Psoas muscle (tissue), 8 donors: ENCODE measurements around the gene MICOS13. TPM values are rescaled to one million over a fixed set of nuclear protein-coding genes. Genes with fewer than 3 reads are reported as not detected.
"Not testable (repeated sequence)": the region's sequence is repeated elsewhere in the genome, so short reads cannot be mapped to it uniquely, and the experiment has no call there.

Experiments used
- ATAC-seq, 4 donors: fragments of 200-7000 bp; cut with Tn5 transposase; one replicate each; pipeline ENCODE4 v1.9.1; 2020; ENCODE audit warnings: moderate library complexity in 3 of 4, mild to moderate bottlenecking in 2 of 4
- DNase-seq, 2 donors: peaks; one replicate each; pipeline ENCODE4 v3.0.0-alpha.2; 2020
- H3K27ac ChIP-seq: fragments of 200-600 bp; one replicate; pipeline ENCODE4 v1.8.0; 2022
- H3K27me3 ChIP-seq, 3 donors: fragments of 200-600 bp in 1 of 3; one replicate each; pipeline versions ENCODE4 v1.6.1 to v1.8.0; 2013 to 2022; ENCODE audit warnings: low read length in 2 of 3, mild to moderate bottlenecking in 2 of 3, moderate library complexity in 1 of 3; ENCODE audit not compliant: insufficient read depth in 3 of 3
- H3K36me3 ChIP-seq, 2 donors: fragments of 200-600 bp in 1 of 2; one replicate each; pipeline versions ENCODE4 v1.6.1 to v1.8.0; 2013 to 2022; ENCODE audit warnings: low read depth in 1 of 2, mild to moderate bottlenecking in 1 of 2, moderate library complexity in 1 of 2; ENCODE audit not compliant: insufficient read depth in 1 of 2
- H3K4me1 ChIP-seq: fragments of 200-600 bp; one replicate; pipeline ENCODE4 v1.8.0; 2022
- H3K4me3 ChIP-seq: fragments of 200-600 bp; one replicate; pipeline ENCODE4 v1.8.0; 2022; ENCODE audit warnings: mild to moderate bottlenecking
- H3K9me3 ChIP-seq: fragments of 200-600 bp; one replicate; pipeline ENCODE4 v1.8.0; 2022
- CTCF ChIP-seq: fragments of 200-600 bp; IDR thresholded peaks from one replicate; pipeline ENCODE4 v1.8.0; 2022; ENCODE audit warnings: antibody characterized with exemption
- WGBS, 3 donors: extraction: QIAGEN DNeasy Blood & Tissue Kit; methylation state at CpG; one replicate each; pipeline versions ENCODE4 v1.1.6 to v1.1.7; 2013; 5-methylcytosine and 5-hydroxymethylcytosine counted together
- intact Hi-C, 2 donors: fragments of 100-400 bp; cut with DNase I; formaldehyde crosslinking; loops; one replicate each; pipeline versions ENCODE4 v1.11.0 to v1.14.2; 2022
- polyA plus RNA-seq, 3 donors: library from polyadenylated mRNA; stranded (reverse); fragments of 200-250 nt; gene quantifications; one replicate each; pipeline ENCODE4 v1.2.3, GENCODE V29; 2013
- total RNA-seq, 4 donors: library from RNA; stranded (reverse); fragmentation: NEBNext Ultra II Directional in 2 of 4; extraction: Animal tissue kit (Norgen Biotek cat#: 25700) in 2 of 4; gene quantifications; one replicate each; pipeline versions ENCODE4 v1.2.1 to v1.2.4, GENCODE V29; 2021 to 2023
- donor health status: healthy with polysubstance abuse.
- donor health status: DM: no; HTN: no; CAD: no; lungs with moderate emphysema.
- donor health status: Bipolar disorder and iron deficiency.
- donor health status: healthy.
- donor health status: DM: yes; HTN: yes; CAD: no.
- donor health status: DM: no; HTN: no; CAD: no.
- donor health status: DM: no; HTN: no; CAD: no.
- donor health status: DM: yes; HTN: yes; CAD: no.

MICOS13 gene
- total and polyA plus RNA-seq, 7 donors = 103 to 245 (median 133) TPM

DNA sequence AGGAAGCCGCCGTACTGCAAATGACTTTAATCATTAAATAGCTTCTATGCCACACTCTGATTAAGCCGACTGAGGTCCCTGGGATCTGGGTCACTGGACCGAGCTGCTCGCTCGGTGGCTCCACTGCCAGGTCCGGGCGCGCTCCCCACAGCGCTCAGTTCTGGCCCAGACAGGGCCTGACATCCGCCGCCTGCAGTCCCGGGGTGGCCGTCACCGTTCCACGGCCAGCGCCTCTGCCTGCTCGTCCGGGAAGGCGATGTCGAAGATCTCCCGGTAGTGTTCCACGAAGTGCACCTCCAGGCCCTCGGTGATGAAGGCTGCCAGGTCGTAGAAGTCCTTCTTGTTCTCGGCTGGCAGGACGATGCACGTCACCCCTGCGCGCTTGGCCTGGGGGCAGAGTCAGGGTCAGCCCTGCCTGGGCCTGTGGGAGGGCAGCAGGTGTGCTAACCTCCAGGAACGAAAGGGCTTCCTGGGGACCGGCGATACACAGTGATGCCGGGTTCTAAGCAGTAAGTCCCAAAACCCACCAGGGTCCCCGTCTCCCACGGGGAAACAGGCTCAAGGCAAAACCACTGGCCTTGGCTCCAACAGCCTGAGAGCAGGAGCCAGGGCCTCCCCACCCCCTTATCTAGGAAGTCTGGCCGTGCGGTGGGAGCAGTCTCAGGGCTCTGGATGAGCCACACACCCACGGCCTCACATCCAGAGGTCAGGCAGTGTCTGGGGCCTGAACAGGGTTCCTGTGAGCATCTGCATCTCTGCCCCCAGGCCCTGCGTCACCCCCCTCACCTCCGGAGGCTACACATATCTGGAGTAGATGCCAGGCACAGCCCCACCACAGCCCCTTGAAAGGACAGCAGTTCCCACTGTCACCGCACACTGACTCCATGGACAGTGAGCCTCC is 11.8 kb upstream of the MICOS13 start:
- no peak for DNase-seq
- 52 to 67% (median 59%) methylated on average over 40 to 42 of the region's 42 CpGs for WGBS, 3 donors

DNA sequence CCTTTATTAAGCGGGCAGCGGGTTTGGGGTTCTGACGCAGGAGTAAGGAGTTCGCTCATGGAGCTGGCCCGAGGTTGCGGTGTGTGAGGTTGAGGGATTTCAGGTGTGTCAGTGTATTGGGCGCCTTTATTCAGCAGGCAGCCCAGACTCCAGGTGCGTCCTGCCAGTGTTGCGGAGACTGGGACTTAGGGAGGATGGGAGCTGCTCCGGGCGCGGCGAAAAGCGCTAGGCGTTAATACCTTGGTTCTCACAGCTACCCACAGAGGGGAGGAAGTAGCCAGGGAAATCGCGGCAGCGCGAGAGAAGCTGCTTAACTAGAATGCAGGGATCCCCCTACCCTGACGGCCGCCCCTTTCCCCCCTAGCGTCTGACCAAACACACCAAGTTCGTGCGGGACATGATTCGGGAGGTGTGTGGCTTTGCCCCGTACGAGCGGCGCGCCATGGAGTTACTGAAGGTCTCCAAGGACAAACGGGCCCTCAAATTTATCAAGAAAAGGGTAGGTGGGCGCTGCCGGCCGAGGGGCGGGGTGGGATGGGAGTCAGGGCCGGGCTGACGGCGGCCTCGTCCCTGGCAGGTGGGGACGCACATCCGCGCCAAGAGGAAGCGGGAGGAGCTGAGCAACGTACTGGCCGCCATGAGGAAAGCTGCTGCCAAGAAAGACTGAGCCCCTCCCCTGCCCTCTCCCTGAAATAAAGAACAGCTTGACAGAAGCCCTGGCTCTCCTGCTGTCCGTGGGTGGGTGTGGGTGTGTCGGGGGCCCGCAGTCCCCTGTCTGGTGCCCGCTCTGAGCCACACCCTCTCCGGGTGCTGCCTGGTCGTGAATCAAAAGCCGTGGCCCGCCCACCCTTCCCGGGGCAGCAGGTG is 10.9 kb upstream of the MICOS13 start:
- peak in 1 of 4 donors; percentile 20 for ATAC-seq

More for the DNA sequence above, 11.8 kb upstream of the MICOS13 start:
- H3K4me1 ChIP-seq = peaks cover 11% of the 10 kb centered on the region
- no peak for TF ChIP-seq CTCF
- H3K4me3 ChIP-seq = peak overlapping the region; percentile 97
- H3K36me3 ChIP-seq = peaks cover 10 to 55% of the 10 kb centered on the region in 2 donors
- no peaks in the 10 kb centered on the region for H3K27me3 ChIP-seq
- ATAC-seq = no peak
- intact Hi-C loops = loop anchor here in 1 of 2 donors (2.0 kb wide), 1 partner anchor 27 kb away; no protein-coding TSS in a partner anchor
- H3K27ac ChIP-seq = peak overlapping the region; percentile 91
- H3K9me3 ChIP-seq = no peaks in the 10 kb centered on the region

DNA sequence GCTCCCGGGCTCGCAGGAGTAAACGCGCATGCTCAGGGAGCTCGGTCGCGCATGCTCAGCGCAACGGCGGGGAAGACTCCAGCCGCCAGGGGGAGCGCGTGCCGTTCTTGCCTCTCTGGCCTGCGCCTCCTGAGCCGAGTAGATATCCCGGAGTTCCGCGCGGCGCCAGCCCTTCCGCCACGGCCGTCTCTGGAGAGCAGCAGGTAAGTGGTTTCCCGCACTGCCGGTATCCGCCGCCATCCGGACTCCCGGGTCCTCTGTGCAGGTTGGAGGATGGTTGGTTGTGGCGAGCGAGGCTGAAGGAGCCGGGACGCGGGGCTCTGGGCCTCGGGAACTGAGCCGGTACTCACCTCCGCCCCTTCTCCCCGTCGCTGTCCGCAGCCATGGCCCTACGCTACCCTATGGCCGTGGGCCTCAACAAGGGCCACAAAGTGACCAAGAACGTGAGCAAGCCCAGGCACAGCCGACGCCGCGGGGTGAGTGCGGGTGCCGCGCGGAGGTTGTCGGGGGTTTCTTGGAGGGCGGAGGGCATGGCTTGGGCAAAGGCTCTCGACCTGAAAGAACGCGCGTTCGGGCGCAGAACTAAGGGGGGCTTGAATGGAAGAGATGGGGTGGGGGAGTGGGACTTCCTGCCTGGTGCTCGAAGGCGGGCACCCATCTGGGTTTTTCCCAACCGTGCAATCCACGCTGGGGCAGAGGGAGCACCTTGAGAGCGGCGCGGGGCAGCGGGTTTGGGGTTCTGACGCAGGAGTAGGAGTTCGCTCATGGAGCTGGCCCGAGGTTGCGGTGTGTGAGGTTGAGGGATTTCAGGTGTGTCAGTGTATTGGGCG is 10.0 kb upstream of the MICOS13 start, which contains the start of gene RPL36:
Gene RPL36, plus strand, starts transcription at position 171 of the 830 bp plus-strand sequence. Its CDS starts 213 bp downstream, at position 384.
- H3K36me3 ChIP-seq = peaks cover 2 to 37% of the 10 kb centered on the region in 2 donors
- H3K27me3 ChIP-seq = no peaks in the 10 kb centered on the region
- intact Hi-C loops = loop anchor here in 1 of 2 donors (2.0 kb wide), 1 partner anchor 28 kb away; no protein-coding TSS in a partner anchor
- WGBS, 3 donors = 1 to 2% (median 1%) methylated on average over 73 of the region's 73 CpGs
- H3K4me3 ChIP-seq = peak within 1 kb of the TSS; percentile 97
- DNase-seq (peak; percentile 98 to 99), ATAC-seq (peak; percentile 70 to 79 (median 75))
- peak within 1 kb of the TSS; percentile 91 for H3K27ac ChIP-seq
- no peaks in the 10 kb centered on the region for H3K9me3 ChIP-seq
- TF ChIP-seq CTCF = peak; percentile 93
- H3K4me1 ChIP-seq = peaks cover 15% of the 10 kb centered on the region

More for the DNA sequence above, 10.9 kb upstream of the MICOS13 start:
- Histone ChIP-seq H3K36me3 (peaks cover 7 to 46% of the 10 kb centered on the region in 2 donors), H3K27ac (peak overlapping the region; percentile 91), H3K27me3 (no peaks in the 10 kb centered on the region), H3K4me1 (peaks cover 13% of the 10 kb centered on the region), H3K4me3 (peak overlapping the region; percentile 97), H3K9me3 (no peaks in the 10 kb centered on the region)
- 10 to 15% (median 14%) methylated on average over 51 to 54 of the region's 54 CpGs for WGBS, 3 donors
- no peak for TF ChIP-seq CTCF
- intact Hi-C loops = loop anchor here in 1 of 2 donors (2.0 kb wide), 1 partner anchor 28 kb away; no protein-coding TSS in a partner anchor
- peak; percentile 65 to 85 for DNase-seq

GRCh38 chr19:5688262-5688881 is 8.1 kb upstream of the MICOS13 start:
- H3K9me3 ChIP-seq, DNase-seq, H3K4me3 ChIP-seq, ATAC-seq, H3K27me3 ChIP-seq, H3K27ac ChIP-seq: not testable (repeated sequence)
- WGBS, 3 donors = 92 to 94% (median 93%) methylated on average over 13 of the region's 13 CpGs
- Histone ChIP-seq H3K4me1 (peaks cover 15% of the 10 kb centered on the region), H3K36me3 (peaks cover 2 to 19% of the 10 kb centered on the region in 2 donors)
- intact Hi-C loops = loop anchor here in 1 of 2 donors (10.0 kb wide), 2 partner anchors 64 to 686 kb away; partner anchors contain the start of genes ALKBH7, PSPN, SAFB and SAFB2
